ENCODE data around the gene MYG1.

- TF ChIP-seq, protein P1, sequence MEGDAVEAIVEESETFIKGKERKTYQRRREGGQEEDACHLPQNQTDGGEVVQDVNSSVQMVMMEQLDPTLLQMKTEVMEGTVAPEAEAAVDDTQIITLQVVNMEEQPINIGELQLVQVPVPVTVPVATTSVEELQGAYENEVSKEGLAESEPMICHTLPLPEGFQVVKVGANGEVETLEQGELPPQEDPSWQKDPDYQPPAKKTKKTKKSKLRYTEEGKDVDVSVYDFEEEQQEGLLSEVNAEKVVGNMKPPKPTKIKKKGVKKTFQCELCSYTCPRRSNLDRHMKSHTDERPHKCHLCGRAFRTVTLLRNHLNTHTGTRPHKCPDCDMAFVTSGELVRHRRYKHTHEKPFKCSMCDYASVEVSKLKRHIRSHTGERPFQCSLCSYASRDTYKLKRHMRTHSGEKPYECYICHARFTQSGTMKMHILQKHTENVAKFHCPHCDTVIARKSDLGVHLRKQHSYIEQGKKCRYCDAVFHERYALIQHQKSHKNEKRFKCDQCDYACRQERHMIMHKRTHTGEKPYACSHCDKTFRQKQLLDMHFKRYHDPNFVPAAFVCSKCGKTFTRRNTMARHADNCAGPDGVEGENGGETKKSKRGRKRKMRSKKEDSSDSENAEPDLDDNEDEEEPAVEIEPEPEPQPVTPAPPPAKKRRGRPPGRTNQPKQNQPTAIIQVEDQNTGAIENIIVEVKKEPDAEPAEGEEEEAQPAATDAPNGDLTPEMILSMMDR (IDR thresholded peaks at IDR 0.05) = no peak
- TF ChIP-seq POLR2A (IDR thresholded peaks at IDR 0.05; ENCODE audit: low read depth) = no peak
- no peak for TF ChIP-seq POLR2AphosphoS5 (IDR thresholded peaks at IDR 0.05)
- TF ChIP-seq EP300 (IDR thresholded peaks at IDR 0.05) = no peak
Observed at GRCh38 chr12:53268630-53269562, 30.6 kb upstream of the MYG1 start.
